NCI-H1436 (cell line): ENCODE data around the gene KBTBD4.
"Not testable (repeated sequence)": the region's sequence is repeated elsewhere in the genome, so short reads cannot be mapped to it uniquely, and the experiment has no call there.

Source experiments
- DNase-seq: peaks from one replicate; lab custom pipeline; 2025; lab: John Stamatoyannopoulos, UW

KBTBD4 gene

GRCh38 chr11:47526032-47526431 is 52.7 kb downstream of the KBTBD4 start:
- DNase-seq, result not testable (repeated sequence)

GRCh38 chr11:47524291-47524874 is 54.4 kb downstream of the KBTBD4 start:
- DNase-seq, result no peak

GRCh38 chr11:47523490-47524225 is 55.1 kb downstream of the KBTBD4 start:
- DNase-seq, result no peak
